ENCODE measurements around the gene CLEC4F.
A peak's percentile ranks its signal among the peaks of the same experiment; 100 is the strongest.

CLEC4F gene

GRCh38 chr2:70820499-70820898 is at the start of gene CLEC4F:
CLEC4F (minus strand) TSS chr2:70820599; CDS start chr2:70820523, 76 bp downstream.
- no peak for DNase-seq (ENCODE audit: low read depth)
- no peak within 1 kb of the TSS for H3K4me3 ChIP-seq (ENCODE audit: low read length)
- TF ChIP-seq, protein P1, sequence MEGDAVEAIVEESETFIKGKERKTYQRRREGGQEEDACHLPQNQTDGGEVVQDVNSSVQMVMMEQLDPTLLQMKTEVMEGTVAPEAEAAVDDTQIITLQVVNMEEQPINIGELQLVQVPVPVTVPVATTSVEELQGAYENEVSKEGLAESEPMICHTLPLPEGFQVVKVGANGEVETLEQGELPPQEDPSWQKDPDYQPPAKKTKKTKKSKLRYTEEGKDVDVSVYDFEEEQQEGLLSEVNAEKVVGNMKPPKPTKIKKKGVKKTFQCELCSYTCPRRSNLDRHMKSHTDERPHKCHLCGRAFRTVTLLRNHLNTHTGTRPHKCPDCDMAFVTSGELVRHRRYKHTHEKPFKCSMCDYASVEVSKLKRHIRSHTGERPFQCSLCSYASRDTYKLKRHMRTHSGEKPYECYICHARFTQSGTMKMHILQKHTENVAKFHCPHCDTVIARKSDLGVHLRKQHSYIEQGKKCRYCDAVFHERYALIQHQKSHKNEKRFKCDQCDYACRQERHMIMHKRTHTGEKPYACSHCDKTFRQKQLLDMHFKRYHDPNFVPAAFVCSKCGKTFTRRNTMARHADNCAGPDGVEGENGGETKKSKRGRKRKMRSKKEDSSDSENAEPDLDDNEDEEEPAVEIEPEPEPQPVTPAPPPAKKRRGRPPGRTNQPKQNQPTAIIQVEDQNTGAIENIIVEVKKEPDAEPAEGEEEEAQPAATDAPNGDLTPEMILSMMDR (IDR thresholded peaks at IDR 0.05; ENCODE audit: insufficient read depth, low read depth, low read length, missing control alignments): no peak

DNA sequence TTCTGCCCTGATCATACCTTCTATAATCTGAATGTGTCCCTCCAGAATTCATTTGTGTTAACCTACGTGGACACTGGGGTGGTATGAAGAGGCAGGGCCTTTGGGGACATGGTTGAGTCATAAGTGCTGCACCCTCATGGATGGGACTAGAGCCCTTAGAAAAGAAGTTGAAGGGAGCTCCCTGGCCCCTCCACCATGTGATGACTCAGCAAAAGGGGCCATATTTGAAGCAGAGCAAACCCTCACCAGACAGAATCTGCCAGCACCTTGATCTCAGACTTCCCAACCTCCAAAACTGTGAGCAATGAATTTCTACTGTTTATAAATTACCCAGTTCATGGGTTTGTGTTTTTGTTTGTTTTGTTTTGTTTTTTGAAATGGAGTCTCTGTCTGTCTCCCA is 48.6 kb upstream of the CLEC4F start:
- TF ChIP-seq, protein P1 (IDR thresholded peaks at IDR 0.05; ENCODE audit: insufficient read depth, low read depth, low read length, missing control alignments): no peak
- no peak for DNase-seq (ENCODE audit: low read depth)

GRCh38 chr2:70861777-70862625 is 41.6 kb upstream of the CLEC4F start:
- H3K4me3 ChIP-seq (ENCODE audit: low read length): no peak overlapping the region
- peak; percentile 69 for DNase-seq (ENCODE audit: low read depth)
- TF ChIP-seq, protein P1 (IDR thresholded peaks at IDR 0.05; ENCODE audit: insufficient read depth, low read depth, low read length, missing control alignments): peak; percentile 96

More for the DNA sequence above, 48.6 kb upstream of the CLEC4F start:
- no peak overlapping the region for H3K4me3 ChIP-seq (ENCODE audit: low read length)

DNA sequence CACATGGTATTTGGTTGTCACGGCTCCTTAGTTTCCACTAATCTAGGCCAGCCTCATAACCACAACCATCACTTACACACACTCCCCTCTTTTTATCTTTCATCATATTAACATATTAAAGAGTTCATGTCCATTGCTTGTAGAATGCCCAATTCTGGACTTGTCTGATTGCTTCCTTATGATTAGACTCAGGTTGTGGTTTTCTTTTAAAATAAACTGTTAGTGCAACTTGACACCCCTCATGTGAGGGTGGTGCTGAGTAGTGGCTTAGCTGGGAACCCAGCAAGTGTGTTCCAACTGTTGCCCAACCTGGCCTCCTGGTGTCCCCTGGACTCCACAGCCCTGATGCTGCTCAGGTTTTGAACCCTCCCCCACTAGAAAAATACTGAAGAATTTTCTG is 35.3 kb upstream of the CLEC4F start:
- TF ChIP-seq, protein P1 (IDR thresholded peaks at IDR 0.05; ENCODE audit: insufficient read depth, low read depth, low read length, missing control alignments): no peak
- DNase-seq (ENCODE audit: low read depth): no peak
- no peak overlapping the region for H3K4me3 ChIP-seq (ENCODE audit: low read length)

DNA sequence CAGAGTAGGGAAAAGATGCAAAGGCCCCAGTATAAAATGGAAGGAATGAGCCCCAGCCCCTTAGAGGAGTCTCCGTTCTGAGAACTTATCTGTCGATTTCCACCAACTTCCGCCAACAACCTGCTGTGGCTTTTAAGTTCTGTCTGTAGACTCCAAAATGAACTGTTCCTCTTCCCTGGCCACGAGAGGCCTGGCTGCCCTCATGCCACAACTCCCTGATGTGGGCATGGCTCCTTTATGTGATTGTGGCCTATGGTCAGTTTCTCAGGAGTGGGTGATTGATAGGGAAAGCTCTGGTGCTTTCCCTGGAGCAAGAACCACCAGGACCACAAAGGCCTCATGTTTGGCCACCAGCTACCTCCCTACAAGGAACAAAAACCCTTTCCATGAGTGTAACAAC is 34.0 kb upstream of the CLEC4F start:
- H3K4me3 ChIP-seq (ENCODE audit: low read length): no peak overlapping the region
- DNase-seq (ENCODE audit: low read depth): no peak
- TF ChIP-seq, protein P1 (IDR thresholded peaks at IDR 0.05; ENCODE audit: insufficient read depth, low read depth, low read length, missing control alignments): no peak

GRCh38 chr2:70852824-70853223 is 32.4 kb upstream of the CLEC4F start:
- no peak for DNase-seq (ENCODE audit: low read depth)
- TF ChIP-seq, protein P1 (IDR thresholded peaks at IDR 0.05; ENCODE audit: insufficient read depth, low read depth, low read length, missing control alignments): no peak

DNA sequence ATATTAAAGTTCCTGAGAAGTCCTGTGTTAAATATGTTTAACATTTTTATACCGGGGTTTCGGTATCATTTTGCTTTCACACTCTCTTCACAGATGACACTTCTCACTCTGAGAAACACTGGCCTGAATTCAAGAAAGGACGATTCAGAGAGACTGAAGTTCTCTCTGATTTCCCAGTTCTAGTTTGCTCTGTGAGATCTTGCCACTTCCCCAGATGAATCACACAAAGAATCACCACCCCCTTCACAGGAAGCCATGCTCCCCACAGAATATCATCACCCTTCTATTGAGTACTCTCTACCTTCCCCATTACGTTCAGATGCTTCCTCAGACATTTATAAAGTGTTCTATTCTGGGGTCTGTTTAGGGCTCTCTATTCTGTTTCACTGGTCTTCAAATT is 31.3 kb upstream of the CLEC4F start:
- DNase-seq (ENCODE audit: low read depth): peak; percentile 35
- TF ChIP-seq, protein P1 (IDR thresholded peaks at IDR 0.05; ENCODE audit: insufficient read depth, low read depth, low read length, missing control alignments): no peak
- no peak overlapping the region for H3K4me3 ChIP-seq (ENCODE audit: low read length)

More at GRCh38 chr2:70852824-70853223, 32.4 kb upstream of the CLEC4F start:
- no peak overlapping the region for H3K4me3 ChIP-seq (ENCODE audit: low read length)
